ENCODE measurements around the gene CHST1. TPM values are rescaled to one million over a fixed set of nuclear protein-coding genes. Genes with fewer than 3 reads are reported as not detected.
A peak's percentile ranks its signal among the peaks of the same experiment; 100 is the strongest.

The CHST1 gene
- total and polyA plus RNA-seq, 12 donors = 1.1 to 13.5 (median 4.4) TPM

- Histone ChIP-seq H3K9me3 (replicated peaks in 1 of 3) (no peaks in the 10 kb centered on the region), H3K27ac (peak overlapping the region in 2 of 5 donors; percentile 64 to 83), H3K4me3 (no peak overlapping the region), H3K27me3 (peaks cover 22% of the 10 kb centered on the region), H3K4me1 (replicated peaks in 1 of 2) (peaks cover 0 to 19% of the 10 kb centered on the region in 2 donors), H3K36me3 (replicated peaks in 1 of 2) (no peaks in the 10 kb centered on the region)
- TF ChIP-seq CTCF (IDR thresholded peaks at IDR 0.05) = no peak
- TF ChIP-seq POLR2A (IDR thresholded peaks at IDR 0.05) = no peak
- DNase-seq = peak in 1 of 7 donors; percentile 24
- intact Hi-C loops (cut with DNase I) = loop anchor here (5.0 to 10.0 kb wide), 2 partner anchors 97 to 115 kb away; no protein-coding TSS in a partner anchor
- 79 to 97% (median 91%) methylated on average over 6 to 8 of the region's 8 CpGs for WGBS, 4 donors
These were observed 7.7 kb downstream of the CHST1 start for GRCh38 chr11:45657496-45658260.

GRCh38 chr11:45655831-45656230 lies 9.6 kb downstream of the CHST1 start:
- peak in 1 of 7 donors; percentile 41 for DNase-seq
- H3K4me3 ChIP-seq = no peak overlapping the region
- WGBS, 4 donors = 82 to 91% (median 88%) methylated on average over 2 to 6 of the region's 6 CpGs
- peaks cover 11% of the 10 kb centered on the region for H3K27me3 ChIP-seq
- H3K27ac ChIP-seq = peak overlapping the region in 2 of 5 donors; percentile 8 to 32
- H3K9me3 ChIP-seq (replicated peaks in 1 of 3) = no peaks in the 10 kb centered on the region
- intact Hi-C loops (cut with DNase I) = loop anchor here (2.0 to 10.0 kb wide), 3 partner anchors 99 to 249 kb away; no protein-coding TSS in a partner anchor
- no peaks in the 10 kb centered on the region for H3K36me3 ChIP-seq (replicated peaks in 1 of 2)
- peaks cover 0 to 19% of the 10 kb centered on the region in 2 donors for H3K4me1 ChIP-seq (replicated peaks in 1 of 2)
- no peak for TF ChIP-seq POLR2A (IDR thresholded peaks at IDR 0.05)
- no peak for TF ChIP-seq CTCF (IDR thresholded peaks at IDR 0.05)

GRCh38 chr11:45655347-45655756 lies 10.1 kb downstream of the CHST1 start:
- intact Hi-C loops (cut with DNase I) = loop anchor here (2.0 to 10.0 kb wide), 3 partner anchors 99 to 249 kb away; no protein-coding TSS in a partner anchor
- Histone ChIP-seq H3K4me1 (replicated peaks in 1 of 2) (peaks cover 0 to 19% of the 10 kb centered on the region in 2 donors), H3K4me3 (no peak overlapping the region), H3K27ac (peak overlapping the region in 2 of 5 donors; percentile 8 to 32), H3K9me3 (replicated peaks in 1 of 3) (no peaks in the 10 kb centered on the region), H3K36me3 (replicated peaks in 1 of 2) (no peaks in the 10 kb centered on the region), H3K27me3 (peaks cover 11% of the 10 kb centered on the region)
- peak; percentile 50 to 91 (median 80) for DNase-seq
- TF ChIP-seq POLR2A (IDR thresholded peaks at IDR 0.05) (no peak), CTCF (IDR thresholded peaks at IDR 0.05) (peak; percentile 72 to 95 (median 88))
- 0 to 15% (median 12%) methylated on average over 6 to 16 of the region's 16 CpGs for WGBS, 4 donors

GRCh38 chr11:45655012-45655283 lies 10.5 kb downstream of the CHST1 start:
- DNase-seq = peak in 1 of 7 donors; percentile 46
- Histone ChIP-seq H3K9me3 (replicated peaks in 1 of 3) (no peaks in the 10 kb centered on the region), H3K4me1 (replicated peaks in 1 of 2) (peaks cover 0 to 19% of the 10 kb centered on the region in 2 donors), H3K27ac (no peak overlapping the region), H3K36me3 (replicated peaks in 1 of 2) (no peaks in the 10 kb centered on the region), H3K27me3 (peaks cover 11% of the 10 kb centered on the region), H3K4me3 (no peak overlapping the region)
- TF ChIP-seq POLR2A (IDR thresholded peaks at IDR 0.05) (no peak), CTCF (IDR thresholded peaks at IDR 0.05) (no peak)
- WGBS, 4 donors = 39 to 73% (median 61%) methylated on average over 2 of the region's 2 CpGs
- intact Hi-C loops (cut with DNase I) = loop anchor here (2.0 to 10.0 kb wide), 3 partner anchors 100 to 248 kb away; no protein-coding TSS in a partner anchor
